Activated T-helper 1 cell treated with anti-CD3 and anti-CD28 coated beads, Interleukin-12 subunit alpha, Interleukin-12 subunit beta, Interleukin-2, Interleukin-4 antibody, amounts not matched to agents 30 ng/mL and 10 ng/mL and 1 ng/mL, durations not matched to agents 14 hours and 24 hours and 36 hours (primary cell): ENCODE results near the gene DNAH17. TPM values are rescaled to one million over a fixed set of nuclear protein-coding genes. Genes with fewer than 3 reads are reported as not detected.

Source experiments
- DNase-seq: peaks from one replicate; pipeline ENCODE4 v3.0.0; 2021; ENCODE audit warnings: low spot score
- H3K27ac Mint-ChIP-seq: one replicate; pipeline ENCODE4 v1.8.0; 2021; ENCODE audit warnings: mild to moderate bottlenecking, mixed read lengths
- H3K27me3 Mint-ChIP-seq: one replicate; pipeline ENCODE4 v1.8.0; 2022; ENCODE audit warnings: mild to moderate bottlenecking, moderate library complexity, mixed read lengths; ENCODE audit not compliant: insufficient read depth
- H3K36me3 Mint-ChIP-seq: one replicate; pipeline ENCODE4 v1.8.0; 2021; ENCODE audit warnings: low read depth, mixed read lengths
- H3K4me1 Mint-ChIP-seq: one replicate; pipeline ENCODE4 v1.8.0; 2021; ENCODE audit warnings: low read depth, mixed read lengths
- H3K4me3 Mint-ChIP-seq: one replicate; pipeline ENCODE4 v1.8.0; 2021; ENCODE audit warnings: mild to moderate bottlenecking, moderate library complexity, mixed read lengths
- H3K9me3 Mint-ChIP-seq: one replicate; pipeline ENCODE4 v1.8.0; 2021; ENCODE audit warnings: mixed read lengths
- intact Hi-C: fragments of 100-400 bp; cut with micrococcal nuclease; formaldehyde crosslinking; loops from one replicate; pipeline ENCODE4 v1.15.1; 2024
- total RNA-seq: library from RNA; stranded (reverse); gene quantifications from 2 replicates; pipeline ENCODE4 v1.2.3, GENCODE V29; 2022

DNAH17 gene
- total RNA-seq, 1 donor from 2014 or later: 0.18 TPM

DNA sequence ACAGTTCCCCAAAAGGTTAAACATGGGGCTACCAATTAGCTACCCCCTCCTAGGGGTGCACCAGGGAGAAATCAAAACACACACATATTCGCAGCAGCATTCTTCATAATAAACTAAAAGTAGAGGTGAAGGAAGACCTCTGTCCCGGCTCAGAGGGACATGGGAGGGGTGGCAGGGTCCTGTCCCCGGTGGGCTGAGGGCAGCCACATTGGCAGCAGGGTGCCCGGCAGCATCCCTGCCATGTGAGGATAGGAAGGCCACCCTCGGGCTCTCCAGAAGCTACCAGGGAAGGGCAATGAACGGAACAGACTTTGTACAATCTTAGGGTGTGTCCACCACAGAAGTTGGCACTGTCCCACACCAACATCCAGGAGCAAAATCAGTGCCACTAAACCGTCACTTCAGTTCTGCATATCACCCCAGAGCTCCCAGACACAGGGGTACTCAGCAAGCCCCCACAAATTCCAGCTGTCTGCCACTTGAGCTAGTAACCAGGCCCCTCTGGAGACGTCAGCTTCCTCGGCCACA is 3.1 kb upstream of the DNAH17 start:
- peaks cover 29% of the 10 kb centered on the region for H3K27me3 Mint-ChIP-seq
- H3K36me3 Mint-ChIP-seq: no peaks in the 10 kb centered on the region
- intact Hi-C loops: no loop called here

DNA sequence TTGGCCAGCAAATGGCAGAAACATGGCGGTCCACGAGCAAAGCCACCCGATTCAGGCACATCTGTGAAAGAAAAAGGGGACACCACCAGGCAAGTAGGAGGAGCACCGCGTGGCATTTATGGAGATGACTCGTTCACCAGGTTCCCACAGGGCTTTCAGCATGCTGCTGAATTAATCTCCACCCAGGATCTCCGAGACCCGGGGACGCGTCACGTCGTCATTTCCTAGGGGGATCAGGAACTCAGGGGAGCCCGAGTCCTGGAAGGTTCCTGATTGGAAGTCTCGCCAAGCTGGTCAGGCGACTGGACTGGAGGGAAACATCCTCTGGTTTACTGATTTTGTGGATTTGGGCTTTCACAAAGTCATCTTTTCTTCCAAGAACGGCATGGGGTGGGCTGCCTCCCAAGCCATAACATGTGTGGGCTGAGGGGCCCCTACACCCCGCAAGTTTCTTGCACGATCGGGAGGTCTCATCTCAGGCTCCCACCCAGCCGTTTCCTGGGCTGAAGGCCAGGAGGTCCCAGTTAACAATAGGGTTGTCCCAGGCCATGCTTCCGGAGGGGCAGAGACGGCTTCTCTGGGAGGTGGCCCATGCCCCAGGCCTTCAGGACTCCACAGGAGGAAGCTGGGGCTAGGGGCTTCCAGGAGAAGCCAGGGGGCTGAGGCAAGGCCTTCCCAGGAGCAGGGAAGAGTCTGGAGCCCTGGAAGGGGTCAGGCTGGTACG is 645 bp downstream of the DNAH17 start:
- H3K4me1 Mint-ChIP-seq: no peaks in the 10 kb centered on the region
- no peaks in the 10 kb centered on the region for H3K36me3 Mint-ChIP-seq
- peaks cover 25% of the 10 kb centered on the region for H3K27me3 Mint-ChIP-seq
- intact Hi-C loops: no loop called here
- H3K9me3 Mint-ChIP-seq: no peaks in the 10 kb centered on the region
- no peak for DNase-seq
- no peak overlapping the region for H3K4me3 Mint-ChIP-seq
- no peak overlapping the region for H3K27ac Mint-ChIP-seq

More for the DNA sequence above, 3.1 kb upstream of the DNAH17 start:
- Mint-ChIP-seq H3K4me3 (no peak overlapping the region), H3K27ac (no peak overlapping the region), H3K4me1 (no peaks in the 10 kb centered on the region), H3K9me3 (no peaks in the 10 kb centered on the region)
- DNase-seq: no peak

DNA sequence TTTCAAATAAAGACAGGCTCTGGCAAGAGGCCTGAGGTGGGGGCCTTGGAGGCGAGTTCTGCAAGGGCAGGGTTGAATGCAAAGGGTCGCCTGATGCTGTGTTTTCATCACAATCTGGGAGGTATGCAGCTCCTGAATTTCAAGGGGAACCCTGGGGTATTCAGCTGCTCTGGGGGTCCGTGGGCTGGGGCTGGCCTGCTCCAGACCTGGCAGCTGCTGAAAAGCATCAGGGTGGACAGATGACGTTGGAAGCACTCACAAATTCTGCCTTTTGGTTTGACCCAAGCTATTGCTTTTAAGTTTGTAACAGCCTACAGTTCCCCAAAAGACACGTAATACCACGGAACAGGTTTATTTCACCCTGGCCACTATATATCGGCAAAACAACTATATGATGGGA is 1.3 kb downstream of the DNAH17 start:
- intact Hi-C loops: no loop called here
- Mint-ChIP-seq H3K36me3 (no peaks in the 10 kb centered on the region), H3K27me3 (peaks cover 25% of the 10 kb centered on the region), H3K4me1 (no peaks in the 10 kb centered on the region), H3K4me3 (no peak overlapping the region), H3K9me3 (no peaks in the 10 kb centered on the region), H3K27ac (no peak overlapping the region)
- DNase-seq: no peak

DNA sequence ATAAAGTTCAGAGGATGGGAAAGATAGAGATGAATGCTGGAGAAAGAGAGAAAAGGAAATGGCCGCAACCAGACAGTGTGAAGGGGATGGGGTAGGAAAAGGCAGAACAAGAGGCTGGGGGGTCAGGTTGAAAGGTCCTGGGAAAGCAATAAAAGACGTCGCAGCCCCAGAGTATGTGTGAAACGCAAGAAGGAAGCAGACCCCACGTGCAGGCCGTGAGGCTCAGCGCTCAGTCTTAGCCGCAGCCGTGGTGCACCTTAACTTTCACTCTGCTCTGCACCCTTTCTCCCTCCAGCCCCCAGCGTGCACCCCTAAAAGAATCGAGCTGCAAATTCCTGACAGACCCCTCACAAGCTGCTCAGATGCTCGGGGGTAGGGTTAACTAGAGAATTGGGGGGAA is 1.9 kb downstream of the DNAH17 start:
- no peak overlapping the region for H3K27ac Mint-ChIP-seq
- H3K27me3 Mint-ChIP-seq: peaks cover 23% of the 10 kb centered on the region
- no peak overlapping the region for H3K4me3 Mint-ChIP-seq
- no peaks in the 10 kb centered on the region for H3K4me1 Mint-ChIP-seq
- H3K36me3 Mint-ChIP-seq: no peaks in the 10 kb centered on the region
- intact Hi-C loops: no loop called here
- no peaks in the 10 kb centered on the region for H3K9me3 Mint-ChIP-seq
- DNase-seq: no peak

DNA sequence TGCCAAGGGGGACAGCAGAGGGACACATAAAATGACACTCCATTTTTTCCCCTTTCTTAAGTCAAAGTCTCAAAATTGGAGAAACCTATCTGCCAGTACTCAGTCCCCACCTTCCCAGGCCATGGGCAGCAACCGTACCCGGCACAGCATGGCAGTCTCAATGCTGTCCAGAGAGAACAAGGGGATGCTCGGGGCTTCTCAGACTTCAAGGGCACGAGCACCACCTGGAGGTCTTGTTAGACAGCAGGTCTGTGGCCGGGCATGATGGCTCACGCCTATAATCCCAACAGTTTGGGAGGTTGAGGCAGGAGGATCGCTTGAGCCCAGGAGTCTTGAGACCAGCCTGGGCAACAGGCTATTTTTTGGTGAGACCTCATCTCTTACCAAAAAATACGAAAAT is 3.2 kb downstream of the DNAH17 start:
- DNase-seq: no peak
- H3K9me3 Mint-ChIP-seq: no peaks in the 10 kb centered on the region
- intact Hi-C loops: no loop called here
- no peaks in the 10 kb centered on the region for H3K4me1 Mint-ChIP-seq
- no peak overlapping the region for H3K4me3 Mint-ChIP-seq
- no peaks in the 10 kb centered on the region for H3K36me3 Mint-ChIP-seq
- no peak overlapping the region for H3K27ac Mint-ChIP-seq
- peaks cover 17% of the 10 kb centered on the region for H3K27me3 Mint-ChIP-seq

DNA sequence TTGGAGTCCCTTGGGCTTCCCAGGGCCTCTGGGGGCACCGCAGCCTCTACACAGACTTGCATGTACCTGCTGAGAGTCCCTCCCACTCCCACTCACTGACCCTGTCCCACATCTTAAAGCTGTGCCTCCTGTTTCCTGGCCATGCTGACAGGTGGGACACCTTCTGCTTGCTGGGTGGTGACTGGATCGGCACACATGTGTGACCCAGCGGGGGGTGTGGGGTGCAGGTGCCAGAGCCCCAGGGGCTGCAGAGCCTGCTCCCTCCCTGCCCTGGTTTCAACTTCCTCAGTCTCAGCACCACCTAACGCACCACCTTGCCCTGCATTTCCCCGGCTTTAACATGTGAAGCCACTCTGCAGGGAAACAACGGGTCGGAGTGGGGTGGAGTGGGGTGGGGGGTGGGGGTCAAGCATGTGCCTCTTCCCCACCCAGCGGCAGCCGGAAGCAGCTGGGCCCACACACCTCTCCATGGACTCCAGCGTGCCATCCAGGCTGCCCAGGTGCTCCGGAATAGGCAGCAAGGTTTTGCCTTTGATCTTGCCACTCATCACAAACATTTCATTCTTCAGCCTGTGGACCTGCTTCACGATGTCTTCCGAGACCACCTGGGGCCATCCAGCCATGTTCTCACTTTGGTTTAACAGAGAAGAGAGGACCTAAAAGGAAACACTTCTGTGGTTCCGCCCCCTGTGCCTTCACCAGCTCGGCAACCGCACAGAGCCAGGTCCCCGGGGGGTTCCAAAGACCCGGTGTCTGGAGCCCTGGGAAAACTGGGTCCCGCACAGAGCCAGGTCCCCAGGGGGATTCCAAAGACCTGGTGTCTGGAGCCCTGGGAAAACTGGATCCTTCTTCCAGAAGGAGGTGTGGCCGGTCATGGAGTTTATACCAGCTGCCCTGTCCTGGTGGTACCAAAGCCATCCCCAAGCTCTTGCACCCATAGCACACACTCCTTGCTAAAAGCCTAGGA is 4.7 kb downstream of the DNAH17 start:
- Mint-ChIP-seq H3K27ac (no peak overlapping the region), H3K4me1 (no peaks in the 10 kb centered on the region), H3K27me3 (peaks cover 5% of the 10 kb centered on the region), H3K9me3 (no peaks in the 10 kb centered on the region), H3K4me3 (no peak overlapping the region), H3K36me3 (no peaks in the 10 kb centered on the region)
- intact Hi-C loops: no loop called here
- no peak for DNase-seq

DNA sequence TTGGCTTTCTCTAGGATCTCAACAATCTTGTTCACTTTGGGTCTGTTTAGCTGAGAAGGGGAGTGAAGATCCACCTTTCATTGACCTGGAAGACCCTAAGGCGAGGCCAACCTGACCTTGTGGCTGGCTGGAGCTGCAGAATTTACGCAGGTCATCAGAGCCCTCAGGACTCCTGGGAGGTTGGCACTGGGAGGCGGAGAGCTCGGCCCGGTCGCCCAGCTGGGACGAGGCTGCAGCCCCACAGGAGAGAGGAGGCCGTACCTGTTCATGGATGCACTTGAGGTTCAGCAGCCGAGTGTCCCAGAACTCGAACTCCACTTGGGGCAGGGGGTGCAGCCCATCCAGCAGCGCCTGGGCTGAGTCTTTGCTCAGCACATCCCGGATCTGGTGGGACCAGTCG is 5.9 kb downstream of the DNAH17 start:
- no peaks in the 10 kb centered on the region for H3K36me3 Mint-ChIP-seq
- no peak overlapping the region for H3K4me3 Mint-ChIP-seq
- no peaks in the 10 kb centered on the region for H3K4me1 Mint-ChIP-seq
- DNase-seq: no peak
- intact Hi-C loops: no loop called here
- no peak overlapping the region for H3K27ac Mint-ChIP-seq
- H3K27me3 Mint-ChIP-seq: peaks cover 3% of the 10 kb centered on the region
- H3K9me3 Mint-ChIP-seq: no peaks in the 10 kb centered on the region

DNA sequence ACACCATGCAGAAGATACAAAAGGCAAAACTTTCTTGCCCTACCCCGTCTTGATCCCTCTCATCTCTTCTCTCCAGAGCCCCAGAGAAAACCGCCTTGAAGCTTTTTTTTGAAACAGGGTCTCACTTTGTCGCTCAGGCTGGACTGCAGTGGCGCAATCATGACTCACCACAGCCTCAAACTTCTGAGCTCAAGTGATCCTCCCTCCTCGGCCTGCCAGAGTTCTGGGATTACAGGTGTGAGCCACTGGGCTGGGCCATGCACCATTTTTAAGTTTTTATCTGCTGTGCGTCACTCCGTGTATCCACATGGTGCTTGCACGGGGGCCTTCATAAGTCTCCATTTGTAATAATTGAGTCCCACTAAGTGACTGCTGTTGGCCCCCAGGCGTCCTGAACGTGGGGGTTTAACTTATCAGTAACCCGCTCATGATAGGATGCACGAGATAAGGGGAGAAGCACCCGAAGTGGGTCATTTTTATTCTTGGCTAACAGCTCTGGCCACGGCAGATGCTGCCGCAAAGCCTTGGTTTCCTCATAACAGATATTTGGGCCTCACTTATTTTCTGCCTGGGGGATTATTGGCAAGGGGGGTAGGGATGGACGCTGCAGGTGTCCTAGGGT is 8.6 kb downstream of the DNAH17 start:
- Mint-ChIP-seq H3K9me3 (no peaks in the 10 kb centered on the region), H3K4me3 (no peak overlapping the region), H3K27ac (no peak overlapping the region), H3K36me3 (no peaks in the 10 kb centered on the region), H3K27me3 (peaks cover 6% of the 10 kb centered on the region), H3K4me1 (no peaks in the 10 kb centered on the region)
- no peak for DNase-seq
- intact Hi-C loops: no loop called here

DNA sequence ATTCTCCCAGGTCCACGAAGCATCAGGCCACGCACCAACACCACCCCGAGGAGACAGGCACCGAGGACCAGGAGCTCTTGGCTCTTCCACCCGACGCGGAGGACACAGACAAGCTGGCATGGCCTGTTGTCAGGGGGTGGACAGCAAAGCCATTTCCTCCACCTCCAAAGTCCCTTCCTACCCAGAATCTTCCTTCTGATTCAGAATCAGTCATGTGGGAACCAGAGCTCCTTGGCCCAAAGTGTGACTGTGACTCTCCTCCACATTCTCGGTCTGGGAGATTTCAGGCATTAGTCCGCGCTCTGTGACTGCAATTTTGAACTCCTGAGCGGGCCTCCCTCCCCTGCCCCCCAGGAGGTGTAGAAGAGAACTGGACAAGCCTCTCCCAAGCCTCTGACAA is 9.2 kb downstream of the DNAH17 start:
- intact Hi-C loops: no loop called here
- no peak overlapping the region for H3K4me3 Mint-ChIP-seq
- no peaks in the 10 kb centered on the region for H3K36me3 Mint-ChIP-seq
- H3K27me3 Mint-ChIP-seq: peaks cover 3% of the 10 kb centered on the region
- H3K27ac Mint-ChIP-seq: no peak overlapping the region
- no peak for DNase-seq
- no peaks in the 10 kb centered on the region for H3K9me3 Mint-ChIP-seq
- no peaks in the 10 kb centered on the region for H3K4me1 Mint-ChIP-seq

DNA sequence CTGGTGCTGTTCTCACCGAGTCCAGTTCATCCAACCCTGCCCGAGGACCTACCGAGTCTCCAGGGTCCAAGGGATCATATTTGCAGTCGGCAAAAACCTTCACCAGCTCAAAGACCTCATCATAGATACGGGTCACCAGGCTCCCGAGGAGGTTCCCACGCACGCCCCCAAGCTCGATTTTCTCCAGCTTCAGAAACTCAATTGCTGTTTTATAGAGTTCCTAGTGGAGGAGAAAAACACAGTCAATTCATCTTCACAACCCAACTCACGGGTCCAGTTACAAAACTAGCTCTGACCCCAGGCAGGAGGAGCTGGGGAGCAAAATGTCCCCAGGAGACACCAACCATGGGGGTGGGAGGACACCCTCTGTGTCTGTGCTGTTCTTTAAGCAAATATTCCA is 10.2 kb downstream of the DNAH17 start:
- Mint-ChIP-seq H3K9me3 (no peaks in the 10 kb centered on the region), H3K4me1 (no peaks in the 10 kb centered on the region), H3K27ac (no peak overlapping the region), H3K27me3 (peaks cover 3% of the 10 kb centered on the region), H3K4me3 (no peak overlapping the region), H3K36me3 (no peaks in the 10 kb centered on the region)
- intact Hi-C loops: no loop called here
- no peak for DNase-seq

DNA sequence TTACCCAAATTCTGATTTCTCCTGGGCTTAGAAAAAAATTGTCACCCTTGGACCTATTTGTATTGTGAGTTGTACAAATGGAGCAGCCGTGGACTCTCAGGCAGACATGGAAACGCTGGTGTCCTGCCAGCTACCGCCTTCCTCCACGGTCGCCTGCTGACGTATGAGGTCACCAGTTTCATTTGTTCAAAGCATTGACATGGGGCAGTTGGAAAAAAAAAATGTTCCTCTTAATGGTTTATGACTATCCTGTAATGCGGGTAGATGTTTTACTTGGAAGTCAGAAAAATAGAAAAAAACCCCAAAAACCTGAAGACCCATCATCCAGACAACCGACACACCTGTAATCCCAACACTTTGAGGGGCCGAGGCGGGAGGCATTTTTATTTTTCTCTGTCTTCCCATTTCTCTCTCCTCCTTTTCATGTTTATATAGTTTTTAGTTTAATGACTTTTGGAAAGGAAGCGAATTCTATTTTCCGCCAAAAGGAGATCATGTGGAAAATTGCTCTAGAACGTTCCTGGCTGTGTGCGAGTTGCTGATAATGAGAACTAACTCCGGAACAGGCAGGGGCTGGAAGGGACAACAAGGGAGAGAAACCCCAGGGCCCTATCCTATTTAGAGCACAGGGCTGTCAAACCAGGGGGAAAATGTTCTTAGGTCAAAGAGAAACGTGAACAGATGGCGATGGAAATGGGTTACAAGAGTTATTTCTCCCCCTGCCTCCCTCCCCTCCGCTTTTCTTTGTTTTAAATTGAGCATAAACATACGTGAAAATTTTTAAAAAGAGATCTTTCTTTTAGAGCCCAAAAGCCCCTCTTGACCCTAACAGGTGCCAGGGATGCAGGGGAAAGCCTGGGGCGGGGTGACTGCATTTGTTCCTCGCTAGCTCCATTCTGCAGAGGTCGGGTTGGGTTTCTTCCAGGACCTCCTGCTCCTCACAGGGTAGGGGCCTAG is 13.7 kb downstream of the DNAH17 start:
- Mint-ChIP-seq H3K27me3 (peaks cover 3% of the 10 kb centered on the region), H3K27ac (no peak overlapping the region), H3K4me1 (no peaks in the 10 kb centered on the region), H3K4me3 (no peak overlapping the region), H3K36me3 (no peaks in the 10 kb centered on the region), H3K9me3 (no peaks in the 10 kb centered on the region)
- intact Hi-C loops: no loop called here
- no peak for DNase-seq

DNA sequence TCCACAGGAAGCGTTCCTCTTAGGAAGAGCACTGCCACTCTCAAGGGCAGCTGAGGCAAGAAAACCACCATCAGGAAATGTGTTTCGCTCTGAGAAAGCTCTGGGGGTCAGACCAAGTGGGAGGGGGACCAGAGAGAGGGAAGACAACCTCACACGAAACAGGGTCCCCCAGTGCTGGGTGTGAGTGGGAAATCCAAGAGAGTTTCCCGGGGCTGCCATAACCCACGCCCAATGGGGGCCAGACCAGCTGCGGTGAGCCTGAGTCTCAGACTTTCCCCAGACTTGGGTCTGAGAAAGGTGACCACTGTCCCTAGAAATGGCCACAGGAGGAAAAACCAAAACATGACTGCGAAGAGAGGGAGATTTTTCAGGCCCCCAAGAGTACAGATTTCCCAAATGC is 14.5 kb downstream of the DNAH17 start:
- Mint-ChIP-seq H3K27ac (no peak overlapping the region), H3K27me3 (peaks cover 3% of the 10 kb centered on the region), H3K9me3 (no peaks in the 10 kb centered on the region), H3K36me3 (no peaks in the 10 kb centered on the region), H3K4me3 (no peak overlapping the region), H3K4me1 (no peaks in the 10 kb centered on the region)
- DNase-seq: no peak
- intact Hi-C loops: no loop called here
